Activated T-cell treated with anti-CD3 and anti-CD28 coated beads for 1 hour (primary cell): Measurements from ENCODE around the gene NKX1-1.
"Not testable (repeated sequence)": the region's sequence is repeated elsewhere in the genome, so short reads cannot be mapped to it uniquely, and the experiment has no call there.

ENCODE experiments used
- DNase-seq: peaks from one replicate; pipeline ENCODE4 v3.0.0-alpha.2; 2020; ENCODE audit warnings: low read depth

The NKX1-1 gene

GRCh38 chr4:1406394-1406980, at the start of gene NKX1-1:
Gene NKX1-1 (minus strand): TSS chr4:1406442. CDS start chr4:1406442, 0 bp downstream.
- no peak for DNase-seq

GRCh38 chr4:1453731-1454130, 47.5 kb upstream of the NKX1-1 start:
- no peak for DNase-seq

GRCh38 chr4:1452431-1453051, 46.3 kb upstream of the NKX1-1 start:
- no peak for DNase-seq

GRCh38 chr4:1451752-1452122, 45.5 kb upstream of the NKX1-1 start:
- no peak for DNase-seq

- DNase-seq = no peak
These were observed 45.0 kb upstream of the NKX1-1 start for GRCh38 chr4:1451106-1451751.

GRCh38 chr4:1449833-1450741, 43.8 kb upstream of the NKX1-1 start:
- no peak for DNase-seq

GRCh38 chr4:1449475-1449832, 43.2 kb upstream of the NKX1-1 start:
- no peak for DNase-seq

GRCh38 chr4:1448589-1449420, 42.6 kb upstream of the NKX1-1 start:
- no peak for DNase-seq

GRCh38 chr4:1447676-1448588, 41.7 kb upstream of the NKX1-1 start:
- DNase-seq = no peak

- no peak for DNase-seq
These were observed 40.5 kb upstream of the NKX1-1 start for GRCh38 chr4:1446502-1447386.

GRCh38 chr4:1445716-1446445, 39.6 kb upstream of the NKX1-1 start:
- no peak for DNase-seq

GRCh38 chr4:1443688-1444172, 37.5 kb upstream of the NKX1-1 start:
- not testable (repeated sequence) for DNase-seq

GRCh38 chr4:1427010-1427409, 20.8 kb upstream of the NKX1-1 start:
- DNase-seq = no peak

GRCh38 chr4:1421657-1422056, 15.4 kb upstream of the NKX1-1 start:
- DNase-seq = no peak

GRCh38 chr4:1419708-1420107, 13.5 kb upstream of the NKX1-1 start:
- DNase-seq = no peak

- no peak for DNase-seq
These were observed 12.4 kb upstream of the NKX1-1 start for GRCh38 chr4:1418494-1419285.

GRCh38 chr4:1417522-1418390, 11.5 kb upstream of the NKX1-1 start:
- DNase-seq = no peak
